G401.6 (cell line): ENCODE measurements around the gene PPDPF.

Experiments
- FAIRE-seq: peaks from 2 replicates; lab custom pipeline; 2012; peaks lifted over from hg19 to GRCh38; lab: Jason Lieb, UNC

PPDPF gene

GRCh38 chr20:63487781-63488241 lies 32.8 kb upstream of the PPDPF start:
- FAIRE-seq = no peak

GRCh38 chr20:63488315-63489251 lies 32.0 kb upstream of the PPDPF start:
- FAIRE-seq = no peak

GRCh38 chr20:63490416-63490815 lies 30.1 kb upstream of the PPDPF start:
- no peak for FAIRE-seq

GRCh38 chr20:63491078-63491477 lies 29.5 kb upstream of the PPDPF start:
- FAIRE-seq = no peak

- no peak for FAIRE-seq
These were observed 28.8 kb upstream of the PPDPF start for GRCh38 chr20:63491635-63492230.

- no peak for FAIRE-seq
These were observed 28.0 kb upstream of the PPDPF start for GRCh38 chr20:63492518-63492917.

- no peak for FAIRE-seq
These were observed 27.6 kb upstream of the PPDPF start for GRCh38 chr20:63492982-63493381.

- FAIRE-seq = no peak
These were observed 27.0 kb upstream of the PPDPF start for GRCh38 chr20:63493563-63494020.

GRCh38 chr20:63494084-63494419 lies 26.5 kb upstream of the PPDPF start:
- FAIRE-seq = no peak

- no peak for FAIRE-seq
These were observed 26.0 kb upstream of the PPDPF start for GRCh38 chr20:63494420-63495166.

- FAIRE-seq = no peak
These were observed 25.3 kb upstream of the PPDPF start for GRCh38 chr20:63495167-63495720.

GRCh38 chr20:63495741-63496595 lies 24.6 kb upstream of the PPDPF start:
- no peak for FAIRE-seq

GRCh38 chr20:63496596-63497120 lies 23.9 kb upstream of the PPDPF start:
- no peak for FAIRE-seq

- no peak for FAIRE-seq
These were observed 23.2 kb upstream of the PPDPF start for GRCh38 chr20:63497138-63497945.

- no peak for FAIRE-seq
These were observed 22.3 kb upstream of the PPDPF start for GRCh38 chr20:63497946-63498935.

GRCh38 chr20:63498960-63499337 lies 21.6 kb upstream of the PPDPF start, which contains the start of gene EEF1A2:
EEF1A2 (minus strand) TSS chr20:63499083; CDS start chr20:63497763, 1,320 bp downstream.
- no peak for FAIRE-seq

GRCh38 chr20:63499338-63499969 lies 21.1 kb upstream of the PPDPF start:
- no peak for FAIRE-seq

GRCh38 chr20:63500151-63500901 lies 20.2 kb upstream of the PPDPF start:
- FAIRE-seq = no peak
